Kidney glomerular epithelial cell (primary cell): Measurements from ENCODE around the gene ZSWIM9.

ENCODE experiments used
- DNase-seq: peaks from one replicate; lab custom pipeline; 2025; lab: John Stamatoyannopoulos, UW

Gene ZSWIM9

DNA sequence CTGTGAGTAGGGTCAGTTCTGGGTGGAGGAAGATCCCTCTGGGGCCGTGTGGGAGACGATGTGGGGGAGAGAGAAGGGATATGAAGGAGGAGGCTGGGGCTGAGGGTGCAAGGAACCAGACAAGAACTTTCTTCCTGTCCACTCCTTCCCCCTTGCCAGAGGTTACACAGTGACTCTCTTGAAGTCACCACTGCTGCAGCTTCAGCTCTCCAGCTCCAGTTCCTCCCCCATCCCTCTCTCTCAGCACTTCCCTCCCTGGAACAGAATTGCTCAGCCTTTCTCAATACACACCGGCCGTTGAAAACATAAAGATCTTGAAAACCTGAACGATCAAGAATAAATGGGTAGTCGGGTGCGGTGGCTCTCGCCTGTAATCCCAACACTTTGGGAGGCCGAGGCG is 5.1 kb downstream of the ZSWIM9 start:
- DNase-seq: no peak

DNA sequence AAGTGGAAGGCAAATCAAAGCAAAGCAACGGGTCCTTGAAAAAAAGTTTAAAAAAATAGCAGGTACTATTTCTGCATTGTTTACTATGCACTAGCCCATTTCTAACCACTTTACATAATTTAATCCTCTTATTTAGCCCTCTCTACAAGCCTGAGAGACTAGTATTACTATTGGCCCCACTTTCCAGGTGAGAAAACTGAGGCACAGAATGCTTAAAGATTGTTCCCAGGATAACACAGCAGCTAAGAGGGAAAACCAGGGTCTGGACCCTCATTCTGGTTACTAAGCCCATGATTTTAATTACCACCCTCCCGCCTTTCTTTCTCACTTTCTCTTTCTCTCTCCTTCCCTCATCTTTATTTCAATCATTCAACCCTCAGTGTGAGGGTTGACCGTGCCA is 5.7 kb downstream of the ZSWIM9 start:
- no peak for DNase-seq

DNA sequence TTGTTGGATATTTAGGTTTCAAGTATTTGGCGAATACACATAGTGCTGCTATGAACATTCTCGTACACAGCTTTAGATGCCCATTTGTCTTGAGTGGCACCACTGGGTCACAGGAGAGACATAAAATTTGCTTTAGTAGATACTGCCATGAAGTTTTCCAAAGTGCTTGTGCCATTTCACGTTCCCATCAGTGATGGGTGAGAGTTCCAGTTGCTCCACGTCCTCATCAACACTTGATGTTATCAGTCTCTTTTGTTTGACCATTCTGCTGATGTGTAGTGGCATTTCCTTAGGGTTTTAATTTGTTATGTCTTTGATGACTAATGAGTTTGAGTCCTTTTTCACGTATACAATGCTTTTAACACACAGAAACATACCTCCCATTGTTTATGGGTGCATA is 11.0 kb downstream of the ZSWIM9 start:
- no peak for DNase-seq

DNA sequence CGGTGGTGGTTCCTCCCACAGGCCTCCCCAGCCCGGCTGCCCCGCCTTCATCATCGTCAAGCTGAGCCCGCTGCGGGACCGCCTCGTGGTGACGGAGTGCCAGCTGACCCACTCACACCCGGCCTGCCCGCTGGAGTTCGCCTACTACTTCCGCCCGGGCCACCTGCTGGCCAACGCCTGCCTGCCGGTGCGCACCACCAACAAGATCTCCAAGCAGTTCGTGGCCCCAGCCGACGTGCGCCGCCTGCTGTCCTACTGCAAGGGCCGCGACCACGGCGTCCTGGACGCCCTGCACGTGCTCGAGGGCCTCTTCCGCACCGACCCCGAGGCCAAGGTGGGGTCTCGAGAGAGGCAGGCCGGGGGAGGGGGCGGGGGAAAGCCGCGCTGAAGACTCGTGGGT is 12.0 kb downstream of the ZSWIM9 start:
- no peak for DNase-seq

DNA sequence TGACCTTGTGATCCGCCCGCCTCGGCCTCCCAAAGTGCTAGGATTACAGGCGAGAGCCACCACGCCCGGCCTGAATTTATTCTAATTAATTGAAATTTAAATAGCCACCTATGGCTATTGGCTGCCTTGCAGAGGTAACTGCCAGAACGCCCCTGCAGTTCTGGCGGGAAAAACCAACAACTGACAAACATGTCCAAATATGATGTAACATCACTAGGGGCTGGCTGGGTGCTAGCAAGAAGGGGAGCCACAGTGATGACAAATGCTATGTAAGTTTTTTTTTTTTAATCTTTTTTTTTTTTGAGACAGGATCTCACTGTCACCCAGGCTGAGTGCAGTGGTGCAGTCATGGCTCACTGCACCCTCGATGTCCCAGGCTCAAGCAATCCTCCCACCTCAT is 12.9 kb downstream of the ZSWIM9 start:
- no peak for DNase-seq

DNA sequence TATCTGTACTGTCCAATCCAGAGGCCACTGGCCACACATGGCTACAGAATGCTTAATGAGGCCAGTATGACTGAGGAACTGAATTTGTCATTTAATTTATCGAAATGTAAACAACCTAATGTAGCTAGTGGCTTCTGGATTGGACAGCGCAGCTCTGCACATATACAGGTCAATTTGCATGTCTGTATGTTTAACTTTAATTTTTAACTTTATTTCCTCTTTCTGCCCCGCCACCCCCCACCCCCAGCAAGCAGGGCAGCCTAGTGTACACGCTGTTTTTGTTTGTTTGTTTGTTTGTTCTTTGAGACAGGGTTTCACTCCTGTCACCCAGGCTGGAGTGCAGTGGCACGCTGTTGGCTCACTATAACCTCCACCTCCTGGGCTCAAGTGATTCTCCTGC is 15.5 kb downstream of the ZSWIM9 start:
- DNase-seq: no peak

DNA sequence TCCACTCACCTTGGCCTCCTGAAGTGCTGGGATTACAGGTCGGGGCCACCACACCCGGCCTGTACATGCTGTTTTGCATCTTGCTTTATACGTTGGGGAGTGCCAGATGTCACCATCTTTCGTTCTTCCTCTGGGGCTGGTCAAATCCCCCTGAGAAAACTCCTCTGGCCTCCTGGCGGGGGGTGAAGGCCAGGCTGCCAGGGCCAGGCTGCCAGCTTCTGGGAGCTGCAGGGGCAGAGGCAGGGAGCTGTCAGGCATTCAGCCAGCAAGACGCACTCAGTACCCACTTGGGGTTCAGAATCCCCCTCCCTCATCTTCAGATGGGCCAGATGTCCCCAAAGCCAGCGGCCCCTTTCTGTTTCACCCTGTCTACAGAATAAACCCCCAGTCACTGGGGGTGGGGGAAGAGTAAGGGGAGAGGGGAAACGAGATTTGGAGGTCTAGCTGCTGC is 16.1 kb downstream of the ZSWIM9 start:
- DNase-seq: no peak

DNA sequence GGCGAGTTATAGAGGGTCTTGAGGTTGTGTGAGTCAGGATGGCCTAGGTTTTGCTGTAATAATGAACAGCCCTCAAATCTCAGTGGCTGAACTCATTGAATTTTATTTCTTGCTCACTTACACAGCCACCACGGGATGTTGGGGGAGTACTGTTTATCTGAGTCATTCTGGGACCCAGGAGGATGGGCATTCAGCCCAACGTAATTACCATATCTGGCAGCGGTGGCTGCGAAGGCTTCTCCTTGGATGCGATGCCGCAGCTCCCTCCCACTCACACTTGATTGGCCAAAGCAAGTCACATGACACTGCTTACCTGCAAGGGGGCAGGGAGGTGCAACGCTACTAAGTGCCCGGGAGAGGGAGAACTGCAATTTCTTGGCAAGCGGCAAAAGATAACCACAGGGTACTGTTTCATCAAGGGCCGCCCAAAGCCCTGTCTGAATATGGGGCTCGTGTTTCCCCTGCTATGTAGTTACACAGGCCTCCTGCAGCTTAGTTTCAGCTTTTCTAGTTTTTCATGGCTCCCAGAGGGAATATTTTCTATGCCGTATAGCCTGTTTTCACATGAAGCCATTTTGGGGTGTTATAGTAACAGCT is 19.9 kb downstream of the ZSWIM9 start:
- no peak for DNase-seq

DNA sequence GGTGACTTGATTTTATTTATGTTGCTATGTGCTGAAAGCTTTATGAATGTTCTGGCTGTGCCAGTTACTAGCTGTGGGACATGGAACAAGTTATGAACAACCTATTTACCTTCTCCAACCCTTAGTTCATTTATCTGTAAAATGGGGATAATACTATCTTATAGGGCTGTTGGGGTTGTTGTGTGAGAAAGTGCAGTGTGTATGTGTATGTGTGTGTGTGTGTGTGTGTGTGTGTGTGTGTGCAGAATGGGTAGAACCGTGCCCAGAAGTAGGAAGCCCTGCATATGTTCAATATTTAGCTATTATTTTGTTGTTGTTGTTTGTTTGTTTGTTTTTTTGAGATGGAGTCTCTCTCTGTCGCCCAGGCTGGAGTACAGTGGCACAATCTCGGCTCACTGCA is 20.4 kb downstream of the ZSWIM9 start:
- DNase-seq: no peak

DNA sequence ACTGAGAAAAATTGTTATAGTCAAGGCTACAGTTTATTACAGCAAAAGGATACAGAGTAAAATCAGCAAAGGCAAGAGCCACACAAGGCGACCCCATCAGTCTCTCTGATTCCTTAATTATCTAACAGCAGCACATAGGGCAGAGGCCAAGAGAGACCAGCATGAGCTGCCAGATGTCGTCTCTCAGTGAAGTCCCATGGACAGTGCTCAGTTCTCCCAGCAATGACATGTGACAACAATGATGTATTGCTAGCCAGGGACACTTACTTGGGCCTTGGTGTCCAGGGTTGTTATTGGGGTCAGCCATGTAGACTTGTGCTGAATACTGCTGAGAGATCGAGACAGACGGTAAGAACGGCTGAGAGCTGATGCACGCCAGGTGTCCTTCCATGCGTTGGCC is 22.3 kb downstream of the ZSWIM9 start:
- DNase-seq: no peak

DNA sequence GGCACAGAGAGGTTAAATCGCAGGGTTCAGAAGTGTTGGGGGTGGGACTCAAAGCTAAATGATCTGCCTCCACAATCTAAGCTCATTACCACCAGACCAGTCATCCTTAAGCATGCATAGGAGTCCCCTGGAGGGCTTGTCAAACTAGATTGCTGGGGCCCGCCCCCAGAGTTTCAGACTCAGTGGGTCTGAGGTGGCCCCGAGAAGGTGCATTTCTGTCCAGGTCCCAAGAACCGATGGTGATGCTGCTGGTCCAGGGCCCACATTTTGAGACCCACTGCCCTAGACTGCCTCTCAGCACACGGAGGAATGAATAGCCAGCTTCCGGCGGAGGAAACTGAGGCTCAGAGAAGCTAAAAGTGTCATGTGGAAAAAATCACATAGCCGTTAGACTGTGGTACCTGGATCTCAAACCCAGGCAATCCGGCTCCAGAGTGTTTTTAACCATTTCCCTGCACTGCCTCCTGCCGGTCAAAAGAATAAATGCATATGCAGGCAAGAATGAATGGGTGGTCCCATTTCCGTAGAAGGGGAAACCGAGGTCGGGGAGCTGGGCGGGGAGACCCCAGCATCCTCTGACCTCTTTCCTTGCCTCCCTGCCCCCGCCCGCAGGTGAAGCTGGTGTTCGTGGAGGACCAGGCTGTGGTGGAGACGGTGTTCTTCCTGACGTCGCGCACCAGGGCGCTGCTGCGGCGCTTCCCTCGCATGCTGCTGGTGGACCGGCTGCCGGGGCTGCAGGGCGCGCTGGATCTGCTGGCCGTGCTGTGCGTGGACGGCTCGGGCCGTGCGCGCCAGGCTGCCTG is 23.8 kb downstream of the ZSWIM9 start:
- DNase-seq: no peak

DNA sequence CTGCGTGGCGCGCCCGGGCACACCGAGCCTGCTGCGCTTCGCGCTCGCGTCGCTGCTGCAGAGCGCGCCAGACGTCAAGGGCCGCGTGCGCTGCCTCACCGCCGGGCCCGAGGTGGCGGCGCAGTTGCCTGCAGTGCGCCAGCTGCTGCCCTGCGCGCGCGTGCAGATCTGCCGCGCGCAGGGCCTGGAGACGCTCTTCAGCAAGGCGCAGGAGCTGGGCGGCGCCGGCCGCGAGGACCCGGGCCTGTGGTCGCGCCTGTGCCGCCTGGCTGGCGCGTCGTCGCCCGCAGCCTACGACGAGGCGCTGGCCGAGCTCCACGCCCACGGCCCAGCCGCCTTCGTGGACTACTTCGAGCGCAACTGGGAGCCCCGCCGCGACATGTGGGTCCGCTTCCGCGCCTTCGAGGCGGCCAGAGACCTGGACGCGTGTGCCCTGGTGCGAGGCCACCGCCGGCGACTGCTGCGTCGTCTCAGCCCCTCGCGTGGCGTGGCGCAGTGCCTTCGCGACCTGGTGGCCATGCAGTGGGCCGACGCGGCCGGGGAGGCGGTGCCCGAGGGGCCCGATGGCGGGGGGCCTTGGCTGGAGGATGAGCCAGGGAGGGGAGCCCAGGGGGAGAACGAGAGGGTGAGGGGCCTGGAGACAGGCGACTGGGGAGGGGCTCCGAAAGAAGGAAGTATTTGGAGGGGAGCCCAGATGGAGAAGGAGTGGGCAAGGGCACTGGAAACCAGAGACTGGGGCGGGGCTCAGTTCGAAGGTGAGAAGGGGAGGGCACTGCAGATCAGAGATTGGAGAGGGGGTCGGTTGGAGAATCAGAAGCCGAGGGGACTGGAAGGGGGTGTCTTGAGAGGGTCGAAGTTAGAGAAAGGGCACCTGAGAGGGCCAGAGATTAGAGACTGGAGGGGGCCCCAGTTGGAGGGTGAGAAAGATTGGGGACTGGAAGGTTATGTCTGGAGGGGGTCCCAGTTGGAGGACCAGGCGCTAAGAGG is 24.7 kb downstream of the ZSWIM9 start:
- no peak for DNase-seq

DNA sequence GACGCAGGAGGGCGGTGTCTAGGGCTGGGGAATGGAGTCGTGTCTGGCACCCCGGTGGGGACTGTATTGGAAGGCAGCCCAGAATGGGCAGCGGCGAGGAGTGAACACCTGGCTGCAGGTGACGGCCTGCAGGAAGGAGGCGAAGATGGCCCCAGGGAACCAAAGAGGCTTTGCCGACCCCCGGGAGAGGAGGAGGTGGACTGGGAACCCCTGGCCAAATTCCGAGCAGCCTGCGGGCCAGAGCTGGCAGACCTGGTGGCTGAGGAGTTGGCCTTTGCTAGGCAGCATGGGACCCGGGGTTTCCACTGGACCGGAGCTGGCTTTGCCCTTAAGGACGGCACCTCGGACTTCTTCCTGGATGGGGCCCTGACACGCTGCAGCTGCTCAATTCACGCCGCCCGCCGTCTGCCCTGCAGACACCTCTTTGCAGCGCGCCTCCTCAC is 25.9 kb downstream of the ZSWIM9 start:
- DNase-seq: no peak

DNA sequence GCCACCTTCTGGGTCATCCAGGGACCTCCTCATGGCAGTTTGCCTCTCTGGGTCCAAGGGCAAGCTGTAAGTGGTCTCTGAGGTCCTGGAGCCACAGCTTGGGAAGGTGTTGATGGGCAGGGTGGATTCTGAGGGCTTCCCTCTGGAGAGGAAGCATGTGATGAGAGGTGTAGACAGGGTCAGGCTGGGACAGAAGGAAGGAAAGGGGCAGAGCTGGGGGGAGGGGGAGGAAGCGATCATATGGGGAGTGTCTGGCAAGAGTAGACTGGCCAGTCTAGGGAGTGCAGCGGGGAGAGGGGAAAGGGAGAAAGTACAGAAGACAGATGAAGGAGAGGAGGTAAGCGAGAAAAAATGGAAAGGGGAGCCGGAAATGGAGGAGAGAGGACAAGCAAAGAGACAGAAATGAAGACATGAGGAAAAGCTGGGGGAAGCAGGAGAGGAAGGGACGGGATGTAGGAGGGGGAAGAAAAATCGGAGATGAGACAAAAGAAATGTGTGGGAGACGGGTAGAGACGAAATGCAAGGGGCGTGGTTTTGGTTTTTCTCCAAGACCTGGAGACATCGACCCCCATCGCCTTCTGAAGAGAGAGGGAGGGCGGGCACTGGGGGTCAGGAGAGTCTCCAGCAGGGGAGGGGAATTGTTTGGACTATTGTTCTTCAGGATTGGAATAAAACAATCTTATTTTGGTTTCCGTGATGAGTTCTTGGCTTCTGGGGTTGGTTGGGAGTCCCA is 26.6 kb downstream of the ZSWIM9 start:
- DNase-seq: no peak

DNA sequence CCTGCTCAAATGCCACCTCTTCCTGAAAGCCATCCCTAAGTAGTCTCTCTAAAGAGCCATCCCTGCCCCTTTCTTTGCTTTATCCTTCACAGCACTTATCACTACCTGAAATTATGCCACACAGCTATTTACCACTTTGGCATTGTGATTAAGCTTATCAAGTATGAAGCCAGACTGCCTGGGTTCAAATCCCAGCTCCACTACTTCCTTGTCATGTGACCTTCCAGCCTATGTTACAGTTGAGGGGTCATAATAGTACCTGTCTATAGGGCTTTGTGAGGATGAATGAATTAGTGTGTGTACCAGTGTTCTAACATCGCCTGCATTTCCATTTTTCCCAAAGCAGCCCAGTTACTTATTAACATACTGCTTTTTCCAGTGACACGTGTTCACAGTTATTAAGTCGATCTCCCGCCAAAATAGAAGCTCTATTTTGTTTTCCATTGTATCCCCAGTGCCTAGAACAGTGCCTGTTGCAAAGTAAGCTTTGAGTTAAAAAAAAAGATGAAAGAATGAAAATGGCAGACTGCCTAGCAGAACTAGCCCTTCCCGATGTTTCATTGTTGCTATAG is 32.8 kb downstream of the ZSWIM9 start:
- DNase-seq: no peak

DNA sequence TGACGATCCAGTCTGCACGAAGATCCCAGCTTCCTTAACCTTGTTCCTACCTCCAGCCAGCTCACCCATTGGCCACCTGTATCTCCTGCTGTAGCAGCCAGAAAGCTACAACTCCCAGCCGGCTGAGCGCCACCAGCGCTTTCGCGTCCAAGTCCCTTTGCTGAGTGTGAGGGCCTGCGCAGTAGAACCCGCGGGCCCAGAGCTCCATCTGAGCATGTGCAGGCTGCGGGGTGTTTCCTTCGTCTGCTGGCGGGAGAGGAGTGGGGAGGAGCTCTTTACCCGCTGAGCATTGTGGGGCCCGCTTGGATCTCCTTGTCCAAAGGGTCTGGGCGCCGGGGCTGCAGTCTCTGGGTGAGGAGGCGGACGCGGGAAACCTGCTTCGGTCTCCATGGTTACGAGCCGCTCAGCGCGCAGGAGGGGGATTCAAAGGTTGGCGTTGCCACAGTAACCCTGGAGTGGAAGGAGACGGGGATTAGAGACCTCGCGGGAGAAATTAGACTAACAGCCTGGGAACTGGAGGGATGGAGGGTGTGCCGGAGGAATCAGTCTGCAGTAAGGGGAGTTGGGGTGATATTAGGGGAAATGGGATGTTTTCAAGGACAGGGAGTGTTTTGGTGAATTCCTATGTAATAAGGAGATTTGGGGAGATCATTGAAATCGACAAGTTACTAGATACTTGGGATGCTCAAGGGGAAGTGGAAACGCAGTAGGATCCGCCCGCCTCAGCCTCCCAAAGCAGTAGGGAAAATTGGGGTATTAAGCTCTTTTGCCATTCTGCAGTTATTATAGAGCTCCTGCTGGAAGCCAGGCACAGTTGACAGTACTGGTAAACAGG is 33.5 kb downstream of the ZSWIM9 start:
- DNase-seq: peak; percentile 97

DNA sequence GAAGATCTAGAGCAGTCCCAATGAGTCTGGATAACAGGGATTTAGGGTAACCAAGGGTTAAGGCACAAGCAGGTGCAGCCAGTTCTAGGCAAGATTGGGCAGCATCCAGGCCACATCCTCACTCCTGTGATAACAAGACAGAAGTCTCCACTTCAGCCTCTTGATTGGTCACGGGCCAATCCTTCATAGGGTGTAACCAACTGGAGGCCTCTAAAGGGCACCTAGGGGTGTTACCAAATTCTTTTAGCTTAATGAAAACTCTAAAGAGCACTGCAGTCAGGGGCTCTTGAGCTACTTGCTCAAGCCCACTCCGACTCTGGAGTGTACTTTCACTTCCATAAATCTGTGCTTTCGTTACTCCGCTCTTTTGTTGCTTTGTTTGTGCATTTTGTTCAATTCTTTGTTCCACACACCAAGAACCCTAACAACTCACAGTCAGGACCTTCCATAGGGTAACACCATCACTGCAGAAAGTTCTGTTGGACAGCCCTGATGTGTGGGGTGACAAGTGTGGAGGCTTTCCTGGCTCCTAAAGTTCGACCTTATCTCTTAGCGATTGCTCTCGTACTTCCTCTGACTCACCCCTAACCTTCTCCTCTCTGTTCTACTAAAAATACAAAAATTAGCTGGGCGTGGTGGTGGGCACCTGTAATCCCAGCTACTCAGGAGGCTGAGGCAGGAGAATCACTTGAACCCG is 36.1 kb downstream of the ZSWIM9 start:
- no peak for DNase-seq

DNA sequence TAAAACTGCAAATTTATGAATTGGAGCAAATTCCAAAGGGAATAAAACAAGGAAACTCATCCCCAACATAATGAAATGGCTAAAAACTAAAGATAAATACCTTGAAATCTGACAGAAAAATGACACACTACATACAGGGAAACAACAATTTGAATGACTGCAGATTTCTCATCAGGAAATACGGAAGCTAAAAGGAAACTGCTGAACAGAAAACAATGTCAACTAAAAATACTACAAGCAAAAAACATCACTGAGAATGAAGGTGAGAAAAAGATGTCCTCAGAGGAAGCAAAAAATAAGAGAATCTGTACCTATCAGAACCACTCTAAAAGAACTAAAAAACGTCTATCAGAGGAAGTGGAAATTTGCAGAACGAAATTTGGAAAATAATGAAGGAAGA is 39.5 kb downstream of the ZSWIM9 start:
- DNase-seq: no peak

DNA sequence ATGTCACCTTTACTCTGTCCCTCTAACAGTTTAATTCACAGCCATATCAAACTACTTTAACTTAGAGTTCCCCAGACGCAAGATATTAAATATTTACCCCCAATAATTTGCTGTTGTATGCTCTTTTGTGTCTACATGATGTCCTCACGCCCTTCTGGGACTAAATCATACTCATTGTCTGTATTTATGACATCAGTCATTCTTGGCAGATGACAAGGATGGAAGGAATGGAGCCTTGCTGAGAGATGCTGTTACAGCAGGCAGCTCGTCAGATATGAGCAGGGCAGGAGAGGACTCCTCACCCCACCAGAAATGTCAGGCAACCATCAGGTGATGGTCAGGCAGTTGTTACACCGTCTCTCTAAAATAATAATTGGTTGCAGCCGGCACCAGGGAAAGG is 43.5 kb downstream of the ZSWIM9 start:
- no peak for DNase-seq

DNA sequence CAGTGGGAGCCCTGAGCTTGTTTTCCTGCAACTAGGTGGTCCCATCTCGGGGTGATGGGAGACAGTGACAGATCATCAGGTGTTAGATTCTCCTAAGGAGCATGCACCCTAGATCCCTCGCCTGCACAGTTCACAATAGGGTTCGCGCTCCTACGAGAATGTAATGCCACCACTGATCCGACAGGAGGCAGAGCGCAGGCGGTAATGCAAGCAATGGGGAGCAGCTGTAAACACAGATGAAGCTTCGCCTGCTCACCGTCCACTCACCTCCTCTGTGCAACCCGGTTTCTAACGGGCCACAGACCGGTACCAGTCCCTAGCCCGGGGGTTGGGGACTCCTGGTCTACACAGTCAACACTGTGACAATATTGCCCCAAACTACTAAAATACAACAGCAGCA is 46.5 kb downstream of the ZSWIM9 start:
- DNase-seq: no peak
